Activated T-helper 1 cell treated with Interleukin-2 at 50 U/mL for 16 hours (primary cell): ENCODE results near the gene SDK2.

Source experiments
- DNase-seq: peaks from one replicate; pipeline ENCODE4 v3.0.0-alpha.2; 2020; ENCODE audit warnings: low read depth

Gene SDK2

DNA sequence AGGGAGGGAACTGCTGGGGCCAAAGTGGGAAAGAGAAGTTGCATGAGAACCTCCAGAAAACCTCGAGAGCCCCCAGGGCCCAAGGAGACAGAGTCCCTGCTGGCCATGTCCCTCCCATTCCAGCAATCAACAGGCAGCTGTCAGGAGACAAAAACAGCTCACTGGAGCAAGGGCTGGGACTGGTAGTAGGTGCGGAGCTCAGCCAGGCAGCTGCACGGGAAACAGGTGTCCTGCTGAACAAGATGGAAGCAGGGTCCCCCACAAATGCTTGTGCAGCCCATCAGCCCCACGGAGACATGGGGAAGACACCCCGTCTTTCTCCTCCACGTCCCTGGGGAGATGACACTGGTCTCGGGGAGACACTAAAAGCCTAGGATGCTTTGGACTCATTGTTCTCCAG is 34.5 kb downstream of the SDK2 start:
- DNase-seq: no peak

DNA sequence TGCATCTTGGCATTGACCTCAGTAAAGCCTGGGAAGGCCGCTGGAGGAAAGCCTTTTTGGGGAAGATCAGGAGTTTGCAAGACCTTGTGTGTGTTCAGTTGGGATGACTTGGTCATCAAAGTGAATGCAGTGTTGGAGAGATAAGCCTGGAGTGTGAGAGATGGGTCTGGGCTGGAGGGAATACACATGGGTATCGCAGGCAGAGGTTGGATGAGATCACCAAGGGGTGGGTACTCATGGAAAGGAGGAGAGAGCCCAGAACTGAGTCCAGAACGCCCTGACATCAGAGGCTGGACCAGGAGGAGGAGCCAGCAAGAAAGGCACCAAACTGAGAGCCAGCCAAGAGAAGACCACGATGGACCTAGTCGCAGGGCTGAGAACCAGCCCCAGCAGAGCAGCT is 35.2 kb downstream of the SDK2 start:
- no peak for DNase-seq

DNA sequence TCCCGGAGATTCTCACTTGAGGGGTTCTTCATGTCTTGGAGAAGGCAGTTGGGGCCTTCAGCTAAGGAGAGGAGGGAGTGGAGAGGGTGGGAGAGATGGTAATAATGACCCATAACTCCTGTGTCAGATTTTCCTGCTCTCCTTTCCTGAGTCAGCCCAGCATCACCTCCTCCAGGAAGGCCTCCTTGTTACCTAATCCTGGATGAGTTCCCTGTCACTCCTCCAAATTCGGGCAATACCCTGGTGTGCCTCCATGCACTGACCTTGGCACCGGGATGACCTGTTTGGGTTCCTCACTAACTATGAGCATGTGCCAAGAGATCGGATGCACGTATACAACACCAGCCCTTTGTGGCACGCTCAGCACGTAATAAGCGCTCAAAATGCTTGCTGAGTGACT is 38.8 kb downstream of the SDK2 start:
- DNase-seq: no peak

DNA sequence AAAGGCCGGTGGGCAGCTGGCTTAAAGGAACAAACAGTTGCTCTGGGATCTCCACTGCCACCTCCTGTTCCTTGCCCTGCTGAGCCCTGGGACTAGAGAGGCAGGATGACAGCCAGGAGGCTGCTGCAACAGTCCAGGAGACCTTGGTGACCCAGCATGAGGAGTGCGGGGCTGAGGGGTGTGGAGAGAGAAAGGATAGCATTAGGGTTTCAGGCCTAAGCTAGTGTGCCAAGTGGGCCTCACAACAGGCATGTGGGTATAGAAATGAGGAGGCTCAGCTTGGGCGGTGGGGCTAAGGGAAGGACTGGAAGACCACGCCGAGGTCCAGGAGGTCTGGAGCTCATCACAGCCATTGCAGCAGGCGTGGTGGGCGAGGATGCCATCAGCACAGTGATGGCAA is 39.8 kb downstream of the SDK2 start:
- DNase-seq: no peak

DNA sequence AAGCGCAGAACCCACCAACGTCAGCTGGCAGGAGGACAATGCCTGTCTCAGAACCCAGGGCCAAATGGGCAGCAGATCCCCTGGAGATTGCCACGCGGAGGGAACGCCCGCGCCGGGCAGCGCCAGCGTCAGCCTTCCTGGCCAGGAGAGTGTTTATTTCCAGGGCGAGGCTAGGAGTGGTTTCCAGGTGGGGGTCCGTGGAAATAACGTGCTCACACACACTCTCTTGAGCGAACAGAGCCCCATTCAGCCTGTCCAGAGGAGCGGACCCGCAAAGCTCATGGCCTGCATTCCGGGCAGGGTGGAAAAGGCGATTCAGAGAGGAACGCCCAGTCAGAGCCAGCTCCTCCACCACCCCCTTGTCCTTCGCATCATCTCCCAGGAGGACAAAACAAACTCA is 40.3 kb downstream of the SDK2 start:
- DNase-seq: no peak

DNA sequence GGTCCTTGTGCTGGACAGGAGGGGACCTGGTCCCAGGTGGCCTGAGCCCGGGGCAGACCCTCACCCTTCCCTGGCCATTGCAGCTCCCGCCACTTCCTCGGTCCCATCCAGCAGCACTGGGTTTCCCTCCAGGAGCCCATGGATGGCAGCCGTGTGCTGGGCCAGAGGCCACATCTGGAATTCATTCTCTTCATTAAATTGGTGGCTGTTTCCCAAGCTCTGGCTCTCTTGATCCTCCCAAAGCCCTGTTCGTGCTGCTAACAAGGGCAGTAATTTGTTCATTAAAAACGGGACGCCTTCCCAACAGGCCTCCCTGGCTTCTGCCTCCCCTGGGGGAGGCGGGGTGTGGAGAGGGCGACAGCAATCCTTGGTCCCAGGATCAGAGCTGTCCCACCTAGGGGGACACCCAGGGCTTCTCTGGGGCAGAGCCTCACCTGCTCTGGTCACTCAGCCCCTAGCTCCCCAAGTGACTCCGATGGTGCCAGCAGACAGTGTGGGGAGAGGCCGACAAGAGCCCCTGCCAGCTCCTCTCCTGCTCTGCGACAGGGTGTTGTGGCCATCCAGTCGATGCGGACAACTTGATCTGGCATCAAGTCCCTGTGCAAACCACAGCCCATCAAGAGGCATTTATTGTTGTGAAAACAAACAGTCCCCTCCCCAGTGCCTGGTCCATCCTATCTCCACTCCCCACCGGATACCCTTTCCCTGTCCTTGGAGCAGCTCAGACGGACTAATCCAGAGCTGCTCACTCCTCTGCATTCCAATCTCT is 44.0 kb downstream of the SDK2 start:
- DNase-seq: no peak

DNA sequence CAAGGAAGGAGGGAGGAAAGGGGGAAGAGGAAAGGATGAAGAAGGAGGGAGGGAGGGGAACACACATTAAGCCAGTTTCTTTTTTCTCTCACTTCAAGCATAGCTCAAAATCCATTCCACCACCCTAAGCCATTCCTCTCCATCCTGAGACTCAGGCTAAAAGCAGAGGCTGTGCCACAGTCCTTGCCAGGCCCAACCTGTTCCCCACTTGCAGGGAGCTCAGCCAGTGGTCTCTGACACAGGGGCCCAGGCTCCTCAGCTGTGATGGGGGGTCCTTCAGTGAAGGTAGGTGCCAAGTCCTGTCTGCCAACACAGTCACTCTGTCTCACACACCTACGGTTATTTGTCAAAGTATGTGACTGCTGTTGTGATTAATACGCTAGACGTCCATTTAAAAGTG is 44.6 kb downstream of the SDK2 start:
- no peak for DNase-seq

DNA sequence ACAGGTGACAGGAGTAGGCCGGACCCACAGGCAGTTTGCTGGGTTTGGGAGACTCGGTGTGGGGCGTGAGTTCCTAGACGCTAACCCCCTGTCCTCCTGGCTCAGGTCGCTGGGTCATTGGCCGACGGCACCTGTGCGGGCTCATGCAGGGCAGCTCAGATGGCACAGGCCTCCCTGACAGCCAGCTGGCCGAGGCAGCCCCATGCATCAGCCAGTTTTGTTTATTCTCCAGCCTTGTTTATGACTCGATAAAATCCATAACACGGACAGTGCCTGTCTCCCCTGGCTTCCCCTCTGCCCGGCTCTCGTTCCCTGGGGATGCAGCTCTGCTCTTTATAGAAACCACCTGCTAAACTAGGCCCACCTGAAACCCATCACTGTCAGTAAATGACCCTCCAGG is 46.0 kb downstream of the SDK2 start:
- DNase-seq: no peak

DNA sequence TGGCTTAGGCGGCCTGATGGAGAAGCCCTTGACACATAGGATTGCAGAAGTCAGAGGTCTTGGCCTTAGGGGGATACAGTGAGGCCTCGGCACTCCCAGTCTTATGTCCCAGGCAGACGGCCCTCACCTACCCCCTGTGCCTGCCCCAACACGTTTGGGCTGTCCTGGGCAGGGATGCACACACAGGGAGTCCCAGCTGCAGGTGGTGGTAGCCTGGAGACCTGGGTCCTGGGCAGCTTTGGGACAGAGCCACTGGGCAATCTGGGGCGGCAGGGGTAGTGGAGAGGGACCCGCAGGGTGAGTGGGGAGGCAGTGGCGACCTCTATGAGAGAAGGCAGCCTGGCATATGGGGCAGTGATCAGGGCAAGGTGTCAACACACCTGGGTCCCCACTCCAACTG is 48.3 kb downstream of the SDK2 start:
- DNase-seq: no peak

DNA sequence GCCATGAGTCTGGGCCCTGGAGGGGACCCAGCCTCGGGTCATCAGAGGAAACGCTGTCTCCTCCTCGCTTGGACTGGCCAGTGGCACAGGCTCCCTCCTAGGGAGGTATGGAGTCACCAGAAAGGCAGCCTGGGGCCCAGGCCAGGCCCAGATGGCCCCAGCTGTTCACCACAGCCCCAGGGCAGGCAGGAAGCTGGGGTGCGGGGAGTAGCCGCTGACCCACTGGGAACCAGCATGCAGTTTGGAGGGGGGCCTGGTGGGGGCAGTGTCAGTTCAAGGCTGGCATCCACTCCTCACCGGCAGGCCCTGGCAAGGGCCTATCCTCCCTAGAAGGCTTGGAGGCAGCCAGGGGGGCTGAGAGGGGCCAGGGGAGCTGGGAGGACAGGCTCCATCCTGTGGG is 48.8 kb downstream of the SDK2 start:
- no peak for DNase-seq

DNA sequence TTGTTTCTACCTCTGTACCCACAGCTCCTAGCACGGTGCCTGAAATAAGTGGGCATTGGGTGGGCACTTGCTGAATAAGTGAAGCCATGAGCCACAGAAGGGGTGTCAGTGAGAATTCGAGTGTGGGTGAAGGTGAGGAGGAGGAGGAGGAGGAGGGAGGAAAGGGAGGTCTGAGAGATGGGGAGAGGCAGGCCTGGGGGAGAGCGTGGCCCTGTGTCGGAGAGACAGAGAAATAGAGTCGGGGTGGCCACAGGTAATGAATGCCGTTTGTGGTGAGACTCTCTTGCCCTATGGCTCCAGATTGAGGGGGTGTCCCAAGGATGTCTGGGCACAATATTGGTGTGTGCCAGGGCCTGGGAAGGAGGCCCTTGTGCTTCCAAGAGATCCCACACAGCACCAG is 49.2 kb downstream of the SDK2 start:
- DNase-seq: no peak

DNA sequence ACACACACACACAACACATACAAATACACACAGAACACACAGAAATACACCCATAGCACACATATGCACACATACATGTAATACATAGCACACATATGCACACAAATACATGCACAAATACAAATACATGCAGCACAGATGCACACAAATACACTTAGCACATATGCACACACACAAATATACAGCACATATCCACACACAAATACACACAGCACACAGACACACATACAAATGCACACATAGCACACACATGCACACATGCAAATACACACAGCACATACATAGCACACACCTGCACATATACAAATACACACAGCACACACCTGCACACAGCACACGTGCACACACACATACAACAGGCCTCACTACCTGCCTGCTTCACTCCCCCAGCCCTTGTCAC is 49.6 kb downstream of the SDK2 start:
- no peak for DNase-seq

DNA sequence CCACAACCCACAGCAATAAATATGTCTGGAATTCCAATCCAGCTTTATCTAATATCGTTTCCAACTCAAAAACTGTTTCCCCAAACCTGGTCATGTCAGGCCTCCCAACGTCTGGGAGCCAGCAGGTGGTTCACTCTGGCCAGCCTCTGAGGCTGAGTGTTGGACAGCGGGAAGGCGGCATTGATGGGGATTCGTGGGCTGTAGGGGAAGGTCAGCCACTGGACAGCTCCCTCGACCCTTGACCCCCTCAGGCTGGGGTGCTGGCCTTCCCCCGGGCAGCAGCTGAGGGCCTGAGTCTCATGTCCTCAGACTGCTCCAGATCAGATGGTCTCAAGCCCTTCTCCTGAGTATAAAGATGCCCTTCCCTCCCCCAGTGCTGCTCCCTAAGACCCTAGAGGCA is 50.2 kb downstream of the SDK2 start:
- no peak for DNase-seq

DNA sequence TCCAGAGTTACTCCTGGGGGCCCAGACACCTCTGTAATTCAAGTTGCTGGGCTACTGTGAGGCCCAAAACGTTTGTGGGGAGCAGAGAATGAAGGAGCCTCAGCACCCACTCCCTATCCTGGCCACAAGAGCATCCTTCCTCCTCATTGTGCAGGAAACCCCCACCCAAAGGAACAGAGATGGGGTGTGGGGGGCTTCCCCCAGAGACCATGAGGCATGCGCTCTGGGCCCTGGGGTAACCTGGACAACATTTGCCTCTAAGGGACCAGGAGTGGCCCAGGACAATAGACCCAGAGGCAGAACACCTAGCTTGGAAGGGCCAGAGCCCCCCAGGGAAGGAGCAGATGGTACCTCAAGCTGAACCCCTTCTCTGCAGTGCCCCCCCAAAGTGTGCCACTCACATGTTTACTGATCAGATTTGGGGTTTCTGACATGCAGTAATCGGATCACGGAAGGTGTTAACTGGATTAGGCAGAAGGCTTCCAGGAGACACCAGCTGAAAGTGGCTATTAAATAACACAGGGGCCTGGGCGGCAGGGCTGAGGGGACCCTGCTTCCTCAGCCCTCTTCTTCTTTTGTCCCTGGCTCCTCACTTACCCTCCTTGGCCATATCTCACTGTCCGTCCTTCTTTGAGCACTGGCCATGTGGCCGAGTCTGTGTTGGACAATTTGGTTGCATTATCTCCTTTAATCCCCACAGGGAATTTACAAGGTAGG is 50.8 kb downstream of the SDK2 start:
- DNase-seq: no peak

DNA sequence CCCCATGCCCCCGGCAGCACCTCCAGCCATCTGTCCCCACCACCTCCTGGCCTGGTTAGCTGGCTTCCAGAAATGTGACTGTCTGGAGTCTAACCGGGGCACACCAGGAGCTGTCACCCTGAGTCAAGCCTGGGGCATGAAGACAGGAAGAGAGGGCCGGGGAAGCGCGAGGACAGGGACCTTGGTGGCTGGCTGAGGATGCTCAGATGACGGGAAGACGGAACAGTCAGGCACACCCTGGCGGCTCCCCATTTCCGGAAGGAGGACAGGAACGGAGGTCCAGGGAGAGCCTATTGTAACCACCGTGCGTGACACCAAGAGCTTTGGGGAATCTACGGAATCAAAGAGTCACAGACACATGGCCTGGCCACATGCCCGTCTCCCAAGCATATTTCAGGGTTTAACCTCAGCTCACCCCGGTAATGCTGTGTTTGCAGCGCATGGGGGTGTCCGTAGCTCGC is 51.7 kb downstream of the SDK2 start:
- DNase-seq: peak; percentile 9

DNA sequence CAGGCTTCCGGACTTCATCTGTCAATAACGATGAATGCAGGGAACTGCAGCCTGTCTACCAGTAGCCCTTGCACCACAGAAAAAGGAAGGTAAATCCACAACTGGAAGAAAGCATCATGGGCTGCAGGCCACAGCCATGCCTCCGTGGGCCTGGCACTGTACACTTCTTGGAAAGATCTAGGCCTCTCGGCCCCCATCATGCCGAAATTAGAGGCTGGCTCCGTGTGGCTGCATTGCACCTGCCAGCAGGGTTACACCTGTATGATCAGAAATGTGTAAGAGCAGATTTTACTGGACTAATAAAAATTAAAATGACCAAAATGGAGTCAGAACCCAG is 52.2 kb downstream of the SDK2 start:
- DNase-seq: no peak

DNA sequence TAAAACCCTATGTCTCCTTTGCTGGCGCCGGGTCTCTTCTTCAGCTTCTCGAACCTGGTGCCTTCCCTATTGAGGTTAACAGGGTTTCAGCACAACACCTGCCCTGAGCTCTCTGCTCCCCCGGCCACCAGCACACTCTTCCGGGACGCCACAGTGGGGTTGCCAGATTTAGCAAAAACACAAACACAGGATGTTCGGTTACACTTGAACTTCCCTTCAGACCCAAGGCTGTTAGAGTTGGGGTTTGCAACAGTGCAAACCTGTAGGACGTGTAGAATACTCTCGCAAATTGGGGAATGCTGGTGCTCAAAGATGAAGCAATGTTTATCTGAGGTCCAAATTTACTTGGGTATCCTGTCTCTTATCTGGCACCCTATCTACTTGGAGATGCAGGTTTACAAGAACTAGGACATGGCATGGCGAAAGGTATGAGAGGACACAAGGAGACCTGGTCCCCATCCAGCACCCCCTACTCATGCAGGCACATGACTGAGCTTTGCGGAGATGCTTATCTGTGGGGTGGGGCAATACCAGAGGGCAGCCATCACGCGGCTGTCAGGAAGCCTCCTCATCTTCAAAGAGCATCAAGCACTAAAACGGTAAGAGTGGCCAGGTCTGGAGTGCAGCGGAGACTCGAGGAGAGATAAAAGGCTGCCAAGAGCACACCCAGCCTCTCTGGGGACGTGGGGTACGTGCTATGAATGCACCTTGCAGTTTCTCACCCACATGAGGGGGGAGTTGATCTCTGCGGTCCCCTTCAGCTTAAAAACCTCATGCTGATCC is 52.8 kb downstream of the SDK2 start:
- peak; percentile 42 for DNase-seq

DNA sequence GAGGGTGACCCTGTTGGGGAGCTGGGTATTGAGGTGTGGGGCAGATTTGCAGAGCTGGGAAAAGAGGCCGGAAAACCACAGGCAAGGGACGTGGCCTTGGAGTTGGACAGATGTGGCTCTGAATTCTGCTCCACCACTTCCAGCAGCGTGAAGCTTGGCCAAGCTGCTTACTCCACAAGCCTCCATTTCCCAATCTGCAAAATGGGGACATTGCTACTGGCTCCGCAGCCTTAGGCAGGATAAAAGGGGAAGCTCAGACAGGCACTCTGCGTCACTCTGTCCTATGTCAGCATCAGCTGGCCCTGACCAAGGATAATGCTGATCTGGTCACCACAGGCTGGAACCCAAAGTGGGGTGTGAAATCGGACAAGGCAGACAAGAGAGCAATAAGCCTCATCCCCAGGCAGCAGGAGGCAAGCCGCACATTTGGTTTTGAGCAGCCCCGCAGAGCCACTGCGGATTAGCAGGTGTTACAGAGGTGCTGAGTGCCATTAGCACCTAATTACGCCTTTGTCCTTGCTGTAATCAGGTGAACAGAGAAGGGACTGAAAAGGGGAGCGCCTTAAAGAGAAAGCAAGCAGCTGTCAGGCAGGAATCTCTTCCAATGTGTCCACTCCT is 54.8 kb downstream of the SDK2 start:
- no peak for DNase-seq

DNA sequence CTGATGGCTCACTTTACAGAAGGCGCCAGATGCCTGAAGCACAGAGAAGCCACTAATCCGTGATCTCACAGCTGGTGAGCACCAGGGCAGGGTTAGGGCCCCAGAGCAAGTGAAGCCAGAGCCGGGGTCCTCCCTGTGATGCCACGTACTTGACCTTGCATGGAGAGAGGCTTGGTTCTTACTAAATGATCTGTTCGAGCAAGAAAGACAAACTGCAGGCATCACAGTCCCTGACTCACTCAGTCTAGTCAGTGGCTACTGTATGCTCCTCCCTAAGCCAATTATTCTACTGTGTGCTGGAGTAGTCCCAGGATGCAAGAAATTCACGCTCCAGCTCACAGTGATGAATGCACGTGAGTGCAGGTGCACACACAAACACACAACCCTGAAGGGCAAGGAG is 55.4 kb downstream of the SDK2 start:
- no peak for DNase-seq

DNA sequence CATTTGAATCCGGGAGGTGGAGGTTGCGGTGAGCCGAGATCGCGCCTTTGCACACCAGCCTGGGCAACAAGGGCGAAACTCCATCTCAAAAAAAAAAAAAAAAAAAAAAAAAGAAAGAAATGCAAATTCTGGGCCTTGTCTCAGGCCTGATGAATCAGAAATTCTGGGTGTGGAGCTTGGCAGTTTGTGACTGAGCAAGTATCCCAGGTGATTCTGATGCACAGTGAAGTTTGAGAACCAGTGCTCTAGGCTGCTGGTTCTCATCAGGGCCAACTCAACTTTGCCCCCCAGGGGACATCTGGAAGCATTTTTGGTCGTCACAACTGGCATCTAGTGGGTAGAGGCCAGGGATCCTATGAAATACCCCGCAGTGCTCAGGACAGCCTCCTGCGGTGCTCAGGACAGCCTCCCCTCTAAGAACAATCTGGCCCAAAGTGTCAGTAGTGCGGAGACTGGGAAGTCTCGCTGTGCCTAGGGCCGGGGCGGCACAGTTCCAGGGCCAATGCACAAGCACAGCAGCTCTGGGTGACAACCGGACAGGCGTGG is 55.9 kb downstream of the SDK2 start:
- no peak for DNase-seq

DNA sequence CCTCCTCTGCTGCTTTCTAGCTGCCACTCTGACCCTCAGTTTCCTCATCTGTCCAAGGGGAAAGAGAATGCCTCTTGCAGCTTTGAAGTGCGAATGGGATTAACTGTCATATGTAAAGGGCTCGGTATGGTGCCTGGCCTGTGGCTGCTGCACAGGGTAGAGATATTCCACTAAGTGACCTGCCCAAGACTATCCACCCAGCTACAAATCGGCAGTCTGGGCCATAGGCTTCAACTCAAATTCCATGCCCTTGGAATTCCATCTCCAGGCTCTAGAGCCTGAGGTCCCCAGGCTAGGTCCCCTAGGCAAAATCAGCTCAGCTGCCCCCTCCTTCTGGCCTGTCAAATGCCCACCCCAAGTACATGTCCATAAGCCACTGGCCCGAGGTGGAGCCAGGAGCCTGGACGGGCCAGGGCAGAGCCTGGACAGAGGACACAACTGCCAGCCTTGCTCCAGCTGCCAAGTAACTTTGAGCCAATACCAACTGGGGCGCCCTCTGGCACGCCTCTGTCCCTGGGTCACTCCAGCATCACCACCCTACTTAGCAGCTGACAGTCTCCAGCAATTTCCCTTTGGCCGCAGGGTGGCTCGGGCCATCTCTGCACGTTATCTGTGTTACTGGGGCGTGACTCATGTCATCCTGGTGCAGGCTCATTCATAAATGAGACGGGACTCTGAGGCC is 57.2 kb downstream of the SDK2 start:
- DNase-seq: no peak
